ENCODE results near the gene SOX13.

The SOX13 gene

DNA sequence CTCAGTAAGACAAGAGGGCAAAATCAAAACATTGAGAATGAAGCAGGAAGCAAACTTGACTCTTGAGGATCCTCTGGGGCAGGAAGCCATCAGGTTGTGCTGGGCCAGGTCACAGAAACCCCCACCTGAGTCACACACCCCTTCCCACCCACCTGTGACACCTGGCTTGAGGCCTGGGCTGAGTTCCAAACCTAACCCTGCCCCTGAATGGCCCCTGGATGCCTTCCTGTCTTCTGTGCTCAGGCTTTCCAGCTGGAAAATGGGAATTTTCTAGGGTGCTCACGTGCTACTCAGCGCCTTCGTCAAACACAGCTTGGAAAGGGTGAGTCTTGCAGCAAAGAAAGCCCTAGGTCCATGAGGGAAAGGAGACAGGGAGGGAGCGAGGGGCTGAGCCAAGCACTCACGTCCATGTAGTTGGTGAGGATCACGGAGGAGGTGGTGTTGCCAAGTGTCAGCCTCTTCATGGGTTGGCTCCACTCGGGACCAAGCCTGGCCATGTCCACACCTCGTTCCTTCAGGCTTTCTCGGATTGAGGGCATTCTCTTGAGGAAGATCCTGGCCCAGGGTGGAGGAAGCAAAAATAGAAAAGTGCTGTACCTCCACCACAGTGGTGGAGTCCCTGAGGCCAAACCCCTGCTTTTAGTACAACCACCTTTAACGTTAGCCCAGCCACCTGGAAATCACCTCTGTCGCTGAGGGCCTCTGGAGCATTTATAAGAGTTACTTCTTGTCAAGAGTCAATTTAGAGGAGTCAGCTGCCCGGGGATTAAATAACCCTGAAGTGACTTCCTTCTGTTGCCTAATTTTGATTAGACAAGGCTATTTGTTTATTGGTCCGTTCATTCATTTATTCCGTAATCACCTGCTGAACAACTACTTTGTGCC lies 88.9 kb downstream of the SOX13 start:
- DNase-seq: no peak
- TF ChIP-seq GATA1 (IDR thresholded peaks at IDR 0.05; ENCODE audit: low read depth, low read length) (no peak), POLR2A (IDR thresholded peaks at IDR 0.05; ENCODE audit: low read length) (no peak)

DNA sequence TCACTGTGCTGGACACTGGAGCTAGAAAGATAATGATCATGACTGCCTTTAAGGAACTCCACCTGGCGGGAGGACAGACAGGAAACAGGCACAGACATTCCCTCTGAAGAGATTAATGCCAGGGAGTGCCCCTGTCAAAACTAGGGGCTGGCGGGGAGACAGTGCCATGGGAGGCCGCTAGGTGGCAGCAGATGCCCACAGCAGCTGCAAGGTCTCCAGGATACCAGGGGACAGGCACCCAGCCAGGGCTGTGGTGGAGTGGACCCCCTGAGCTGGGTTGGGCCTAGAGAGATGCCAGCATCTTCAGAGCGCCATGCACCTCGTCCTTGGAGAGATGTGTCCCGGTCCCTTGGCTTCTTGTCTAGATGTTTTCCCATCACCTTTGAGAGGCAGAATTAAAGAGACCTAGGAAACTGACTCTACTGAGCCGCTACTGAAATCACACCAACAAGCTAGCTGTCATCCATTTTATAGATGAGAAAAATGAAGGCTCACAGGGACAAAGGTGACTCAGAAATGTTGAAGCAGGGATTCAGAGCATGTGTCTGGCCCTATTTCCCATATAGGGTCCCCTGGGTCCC lies 89.7 kb downstream of the SOX13 start:
- DNase-seq: peak; percentile 61 to 82
- TF ChIP-seq GATA1 (IDR thresholded peaks at IDR 0.05; ENCODE audit: low read depth, low read length) (no peak), POLR2A (IDR thresholded peaks at IDR 0.05; ENCODE audit: low read length) (no peak)

DNA sequence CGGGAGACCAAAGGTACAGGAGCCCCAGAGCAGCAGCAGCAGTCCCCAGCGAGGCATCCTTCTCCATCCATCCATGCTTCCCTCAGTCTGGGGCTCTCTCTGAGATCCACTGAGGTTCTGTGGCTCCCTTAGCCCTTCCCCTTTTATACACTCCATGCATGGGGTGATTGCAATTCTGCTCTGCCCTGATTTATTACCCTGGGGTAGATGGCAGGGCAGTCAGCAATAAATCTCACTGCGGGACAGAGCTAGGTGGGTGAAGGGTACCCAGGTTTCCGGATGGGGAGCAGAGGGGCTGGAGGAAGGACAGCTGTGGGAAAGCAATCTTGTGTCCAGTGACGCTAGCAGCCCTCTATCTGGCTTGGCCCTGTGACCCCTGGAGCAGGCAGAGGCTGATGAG lies 93.3 kb downstream of the SOX13 start, which contains the start of gene REN:
TSS of gene REN (minus strand) at position 119 of the 400 bp plus-strand sequence. CDS start at position 75, 44 bp downstream.
- TF ChIP-seq POLR2A (IDR thresholded peaks at IDR 0.05; ENCODE audit: low read length) (no peak), GATA1 (IDR thresholded peaks at IDR 0.05; ENCODE audit: low read depth, low read length) (no peak)

DNA sequence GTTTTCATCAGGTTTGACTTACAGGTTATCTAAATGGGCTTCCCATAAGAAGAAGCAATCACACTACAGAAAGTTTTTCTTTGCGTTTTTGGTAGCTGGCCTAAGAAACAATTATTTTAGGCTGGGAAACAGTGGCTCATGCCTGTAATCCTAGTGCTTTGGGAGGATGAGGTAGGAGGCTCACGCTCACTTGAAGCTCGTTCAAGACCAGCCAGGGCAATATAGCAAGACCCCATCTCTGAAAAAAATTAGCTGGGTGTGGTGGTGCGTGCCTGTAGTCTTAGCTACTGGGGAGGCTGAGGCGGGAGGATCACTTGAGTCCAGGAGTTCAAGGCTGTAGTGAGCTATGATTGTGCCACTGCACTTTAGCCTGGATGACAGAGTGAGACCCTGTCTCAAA lies 94.8 kb downstream of the SOX13 start:
- no peak for DNase-seq
- TF ChIP-seq GATA1 (IDR thresholded peaks at IDR 0.05; ENCODE audit: low read depth, low read length) (no peak), POLR2A (IDR thresholded peaks at IDR 0.05; ENCODE audit: low read length) (no peak)

More for the DNA sequence above, 93.3 kb downstream of the SOX13 start, which contains the start of gene REN:
- no peak for DNase-seq

DNA sequence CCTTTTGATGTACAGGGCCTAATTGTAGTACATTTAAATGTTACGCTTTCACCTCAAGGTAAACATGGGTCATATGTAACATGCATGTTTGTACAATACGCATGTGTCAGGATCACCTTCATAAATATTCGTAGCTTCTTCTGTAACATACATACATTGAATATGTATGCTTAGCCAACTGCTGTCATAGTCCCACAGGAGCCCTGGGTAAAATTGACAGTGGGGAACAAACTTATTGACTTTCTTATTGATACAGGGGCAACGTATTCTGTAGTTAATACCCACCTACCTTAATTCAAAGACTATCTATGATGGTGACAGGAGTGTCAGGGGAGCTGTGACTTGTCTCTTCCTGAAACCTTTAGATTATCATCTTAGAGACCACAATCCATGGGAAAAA lies 96.9 kb downstream of the SOX13 start:
- DNase-seq: peak in 1 of 2 experiments; percentile 26
- TF ChIP-seq GATA1 (IDR thresholded peaks at IDR 0.05; ENCODE audit: low read depth, low read length) (no peak), POLR2A (IDR thresholded peaks at IDR 0.05; ENCODE audit: low read length) (no peak)

DNA sequence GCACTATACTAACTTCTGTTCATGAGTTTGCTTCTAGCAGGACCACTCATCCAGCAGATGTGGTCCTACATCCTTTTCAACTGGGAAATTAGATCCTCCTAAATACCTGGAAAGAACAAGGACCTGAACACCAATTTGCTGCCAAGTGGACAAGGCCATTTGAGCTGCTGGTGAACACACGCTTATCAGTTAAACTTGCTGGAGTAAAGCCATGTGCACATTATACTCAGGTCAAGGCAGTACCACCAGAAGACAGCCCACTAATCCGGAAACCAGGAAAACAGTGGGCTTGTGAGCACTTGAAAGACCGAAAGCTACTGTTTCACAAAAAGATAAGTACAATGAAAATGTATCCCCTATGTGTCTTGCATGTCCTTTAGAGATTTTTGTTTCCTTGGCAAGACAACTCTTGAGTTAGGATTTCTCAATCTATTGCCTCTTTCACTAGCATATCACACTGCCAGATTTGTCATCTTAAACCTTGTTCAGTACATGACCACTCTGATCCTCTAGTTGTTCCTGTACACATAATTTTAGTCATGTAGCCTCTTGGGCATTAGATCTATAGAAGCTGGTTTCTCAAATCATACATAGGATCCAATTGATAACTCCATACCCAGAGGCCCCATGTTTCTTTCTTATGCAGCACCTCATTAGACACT lies 97.7 kb downstream of the SOX13 start:
- DNase-seq: no peak
- TF ChIP-seq POLR2A (IDR thresholded peaks at IDR 0.05; ENCODE audit: low read length) (no peak), GATA1 (IDR thresholded peaks at IDR 0.05; ENCODE audit: low read depth, low read length) (no peak)

DNA sequence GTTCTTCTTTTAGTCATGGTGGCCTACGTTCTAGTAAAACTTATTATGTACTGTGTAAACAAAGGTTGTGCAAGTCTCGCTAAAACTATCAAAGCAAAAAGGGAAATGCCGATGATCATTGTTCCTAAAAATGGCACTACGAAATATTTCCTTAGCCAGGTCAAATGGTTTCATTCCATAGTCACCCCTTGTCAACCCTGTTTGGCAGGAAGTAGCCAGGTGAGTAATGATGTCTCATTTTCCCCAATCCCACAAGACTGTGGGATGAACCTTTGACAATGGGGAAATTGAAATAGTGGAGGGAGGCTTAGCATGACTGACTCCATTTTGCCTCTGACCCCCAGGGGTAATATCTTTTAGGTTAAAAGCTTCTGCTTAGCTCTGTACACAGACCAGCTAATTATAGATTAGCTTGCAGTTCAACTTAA lies 98.8 kb downstream of the SOX13 start:
- TF ChIP-seq POLR2A (IDR thresholded peaks at IDR 0.05; ENCODE audit: low read length) (no peak), GATA1 (IDR thresholded peaks at IDR 0.05; ENCODE audit: low read depth, low read length) (no peak)
- no peak for DNase-seq

DNA sequence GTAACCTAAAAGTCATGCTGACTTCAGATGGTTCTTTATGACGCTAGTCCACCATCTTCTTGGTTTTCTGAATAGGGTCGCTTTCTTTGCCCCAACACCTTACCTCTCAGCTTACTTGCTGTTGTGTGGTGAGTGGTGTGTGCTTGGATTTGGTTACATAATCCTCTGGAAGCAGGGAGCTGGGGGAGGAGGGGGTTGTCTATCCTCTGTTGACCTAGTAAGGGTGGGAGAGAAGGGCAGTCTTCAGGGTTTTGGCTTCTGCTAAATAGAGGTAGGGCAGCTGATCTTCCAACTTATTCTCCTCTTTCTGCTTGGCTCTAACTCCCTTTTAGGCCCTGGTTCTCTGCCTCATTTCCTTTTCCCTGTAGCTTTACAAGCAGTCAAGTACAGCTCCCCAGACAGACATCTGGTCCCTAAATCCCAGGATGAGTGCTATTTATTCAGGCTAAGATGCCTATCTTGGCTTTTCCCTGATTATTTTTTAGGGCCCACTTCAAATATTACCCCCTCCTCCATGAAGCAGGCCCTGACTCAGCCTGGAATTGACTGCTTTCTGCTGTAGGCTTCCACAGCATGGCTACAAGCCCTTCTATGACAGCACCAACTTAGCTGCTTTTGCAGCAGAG lies 99.6 kb downstream of the SOX13 start:
- no peak for DNase-seq
- TF ChIP-seq POLR2A (IDR thresholded peaks at IDR 0.05; ENCODE audit: low read length) (no peak), GATA1 (IDR thresholded peaks at IDR 0.05; ENCODE audit: low read depth, low read length) (no peak)

DNA sequence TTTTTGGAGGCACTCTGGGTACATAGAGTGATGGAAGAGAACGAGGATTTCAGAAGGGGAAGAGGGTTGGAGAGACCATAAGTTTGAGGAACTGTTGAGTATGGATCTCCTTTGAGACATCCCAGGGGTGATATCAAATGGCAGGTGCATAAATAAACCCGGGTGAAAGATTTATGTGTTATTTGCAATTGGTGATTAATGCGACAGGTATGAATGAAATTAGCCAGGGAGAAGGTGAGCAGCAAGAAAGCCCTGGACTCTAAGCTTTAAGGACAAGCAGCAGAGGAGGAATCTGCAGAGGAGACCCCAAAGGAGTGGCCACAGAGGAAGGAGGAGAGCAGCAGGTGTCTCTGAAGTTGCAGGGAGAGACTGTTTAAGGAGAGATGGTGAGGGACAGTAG lies 102.0 kb downstream of the SOX13 start:
- no peak for DNase-seq
- TF ChIP-seq POLR2A (IDR thresholded peaks at IDR 0.05; ENCODE audit: low read length): no peak
- no peak for TF ChIP-seq GATA1 (IDR thresholded peaks at IDR 0.05; ENCODE audit: low read depth, low read length)

DNA sequence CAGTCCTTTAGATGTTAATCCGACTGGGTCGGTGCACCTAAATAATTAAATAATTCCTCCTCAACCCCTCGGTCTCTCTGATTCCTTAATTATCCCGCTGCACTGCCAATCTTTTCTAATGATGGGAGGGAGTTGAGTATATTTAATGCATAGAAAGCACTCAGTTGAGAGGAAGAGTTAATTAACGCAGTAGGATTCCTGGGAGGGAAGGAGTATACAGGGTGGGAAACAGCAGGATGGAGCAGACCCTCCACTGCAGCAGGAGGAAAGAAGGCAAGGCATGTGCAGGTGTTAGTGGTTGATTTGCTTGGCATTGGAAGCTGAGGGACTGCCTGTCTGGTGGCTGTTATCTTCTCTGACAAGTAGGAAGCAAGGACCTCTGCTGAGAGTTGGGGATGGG lies 103.1 kb downstream of the SOX13 start:
- TF ChIP-seq GATA1 (IDR thresholded peaks at IDR 0.05; ENCODE audit: low read depth, low read length): no peak

DNA sequence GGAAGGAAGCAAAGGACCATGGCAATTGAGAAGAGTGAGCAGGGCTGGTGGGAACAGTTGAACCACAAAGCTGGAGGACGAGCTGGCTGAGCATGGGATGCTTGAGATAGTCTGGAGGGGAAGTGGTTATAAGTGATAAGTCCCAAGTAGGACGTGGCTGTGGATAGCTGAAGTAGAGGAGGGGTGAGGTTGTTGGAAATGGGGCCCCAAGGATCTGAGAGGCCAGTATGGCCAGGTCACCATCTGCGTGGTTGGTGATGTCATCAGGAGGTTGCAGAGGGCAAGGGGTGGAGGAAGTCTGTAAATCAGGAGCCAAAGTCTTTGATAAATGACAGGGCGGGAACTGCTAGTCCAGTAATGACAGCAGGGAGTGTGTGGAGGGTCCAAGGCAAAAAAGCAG lies 104.2 kb downstream of the SOX13 start:
- DNase-seq: peak; percentile 52 to 63
- TF ChIP-seq POLR2A (IDR thresholded peaks at IDR 0.05; ENCODE audit: low read length): no peak
- TF ChIP-seq GATA1 (IDR thresholded peaks at IDR 0.05; ENCODE audit: low read depth, low read length): no peak

More for the DNA sequence above, 103.1 kb downstream of the SOX13 start:
- DNase-seq: no peak

Measured in erythroblast (primary cell).